Heart right ventricle (tissue), 16 donors: ENCODE results near the gene DNASE1L2. TPM values are rescaled to one million over a fixed set of nuclear protein-coding genes. Genes with fewer than 3 reads are reported as not detected.

ENCODE experiments used
- ATAC-seq, 8 donors: fragments of 200-7000 bp; cut with Tn5 transposase; one replicate each; pipeline ENCODE4 v1.9.1; 2020; ENCODE audit warnings: mild to moderate bottlenecking in 8 of 8, moderate library complexity in 8 of 8, moderate number of reproducible peaks in 1 of 8
- DNase-seq, 2 donors: peaks; one replicate each; pipeline ENCODE4 v3.0.0-alpha.2; 2020
- H3K27ac ChIP-seq, 10 donors: fragments of 200-600 bp; sonication (generic) in 2 of 10; one replicate each; pipeline versions ENCODE4 v1.5.0 to v1.8.0; 2020 to 2022; ENCODE audit warnings: mild to moderate bottlenecking in 3 of 10
- H3K27me3 ChIP-seq, 7 donors: fragments of 200-600 bp; one replicate each; pipeline ENCODE4 v1.8.0; 2021 to 2022; ENCODE audit warnings: mild to moderate bottlenecking in 2 of 7
- H3K36me3 ChIP-seq, 9 donors: fragments of 200-600 bp; sonication (generic) in 1 of 9; one replicate each; pipeline versions ENCODE4 v1.5.0 to v1.8.0; 2020 to 2022; ENCODE audit warnings: mild to moderate bottlenecking in 2 of 9
- H3K4me1 ChIP-seq, 9 donors: fragments of 200-600 bp; sonication (generic) in 1 of 9; one replicate each; pipeline versions ENCODE4 v1.5.0 to v1.8.0; 2020 to 2022; ENCODE audit warnings: mild to moderate bottlenecking in 4 of 9
- H3K4me3 ChIP-seq, 10 donors: fragments of 200-600 bp; sonication (generic) in 2 of 10; one replicate each; pipeline versions ENCODE4 v1.5.0 to v1.8.0; 2020 to 2022; ENCODE audit warnings: mild to moderate bottlenecking in 7 of 10, moderate library complexity in 2 of 10
- H3K9me3 ChIP-seq, 11 donors: fragments of 200-600 bp in 10 of 11; sonication (generic) in 2 of 11; one replicate each; pipeline versions ENCODE4 v1.5.0 to v1.8.0; 2013 to 2022; ENCODE audit warnings: mild to moderate bottlenecking in 2 of 11, control low read depth in 1 of 11, moderate library complexity in 1 of 11
- WGBS, 2 donors: extraction: QIAGEN DNeasy Blood & Tissue Kit; methylation state at CpG; one replicate each; pipeline ENCODE4 v1.1.7; 2013; ENCODE audit warnings: inconsistent platforms in 1 of 2; 5-methylcytosine and 5-hydroxymethylcytosine counted together
- intact Hi-C, 10 donors: fragments of 100-400 bp; cut with DNase I; formaldehyde crosslinking; loops; one replicate each; pipeline versions ENCODE4 v1.11.1 to v1.14.2; 2022
- polyA plus RNA-seq, 2 donors: library from polyadenylated mRNA; stranded (reverse); fragments of 200-250 nt; gene quantifications; one replicate each; pipeline ENCODE4 v1.2.3, GENCODE V29; 2013
- total RNA-seq, 10 donors: library from RNA; stranded (reverse); fragmentation: NEBNext Ultra II Directional in 3 of 10; extraction: Animal tissue kit (Norgen Biotek cat#: 25700) in 3 of 10; gene quantifications; one replicate each; pipeline versions ENCODE4 v1.2.1 to v1.2.4, GENCODE V29; 2021 to 2023
- TF ChIP-seq, protein P1 (sequence below), 9 donors: fragments of 200-600 bp; sonication (generic) in 2 of 9; IDR thresholded peaks; one replicate each; pipeline versions ENCODE4 v1.5.0 to v1.8.0; 2021 to 2022; ENCODE audit warnings: antibody characterized with exemption in 9 of 9, mild to moderate bottlenecking in 5 of 9, moderate library complexity in 1 of 9
- donor health status: Arrhythmogenic right ventricular cardiomyopathy.
- donor health status: ischemic (EF 13 %, LVEDD 7.1; RV severe dilation, severe dysfunction).
- donor health status: healthy with polysubstance abuse.
- donor health status: DM: no; HTN: yes; CAD: no.
- donor health status: DM: no; HTN: no; CAD: no.
- donor health status: ischemic (EF 25% LVEDD 6.9; RV normal size, moderate dysfunction).
- donor health status: ischemic (EF 25% LVEDD 5.7; RV mildly dilated, moderate dysfunction).
- donor health status: healthy.
- donor health status: DM: yes; HTN: yes; CAD: no.
- donor health status: Ischemic cardiomyopathy.
- donor health status: ischemic (EF 35%, LVEDD 5.7; RV mildly dilated, moderate dysfunction).
- donor health status: nonischemic (EF 11% LVEDD 7.7; RV severe dilation, severe dysfunction).
- donor health status: DM: yes; HTN: yes; CAD: no.
- donor health status: PGD.
- donor health status: ischemic (EF 29% LVEDD 5.4; RV normal size, mild dysfunction).
- donor health status: nonischemic (EF 23%, LVEDD 6.1; RV moderate dilation, normal function).

Gene DNASE1L2
- total and polyA plus RNA-seq, 12 donors, result 0.15 to 1.2 (median 0.35) TPM; not detected in 1

GRCh38 chr16:2235695-2236336 lies 428 bp upstream of the DNASE1L2 start:
- TF ChIP-seq, protein P1, sequence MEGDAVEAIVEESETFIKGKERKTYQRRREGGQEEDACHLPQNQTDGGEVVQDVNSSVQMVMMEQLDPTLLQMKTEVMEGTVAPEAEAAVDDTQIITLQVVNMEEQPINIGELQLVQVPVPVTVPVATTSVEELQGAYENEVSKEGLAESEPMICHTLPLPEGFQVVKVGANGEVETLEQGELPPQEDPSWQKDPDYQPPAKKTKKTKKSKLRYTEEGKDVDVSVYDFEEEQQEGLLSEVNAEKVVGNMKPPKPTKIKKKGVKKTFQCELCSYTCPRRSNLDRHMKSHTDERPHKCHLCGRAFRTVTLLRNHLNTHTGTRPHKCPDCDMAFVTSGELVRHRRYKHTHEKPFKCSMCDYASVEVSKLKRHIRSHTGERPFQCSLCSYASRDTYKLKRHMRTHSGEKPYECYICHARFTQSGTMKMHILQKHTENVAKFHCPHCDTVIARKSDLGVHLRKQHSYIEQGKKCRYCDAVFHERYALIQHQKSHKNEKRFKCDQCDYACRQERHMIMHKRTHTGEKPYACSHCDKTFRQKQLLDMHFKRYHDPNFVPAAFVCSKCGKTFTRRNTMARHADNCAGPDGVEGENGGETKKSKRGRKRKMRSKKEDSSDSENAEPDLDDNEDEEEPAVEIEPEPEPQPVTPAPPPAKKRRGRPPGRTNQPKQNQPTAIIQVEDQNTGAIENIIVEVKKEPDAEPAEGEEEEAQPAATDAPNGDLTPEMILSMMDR (IDR thresholded peaks at IDR 0.05), result no peak
- H3K4me3 ChIP-seq, result peak overlapping the region in 3 of 10 donors; percentile 34 to 49 (median 42)
- DNase-seq (no peak), ATAC-seq (no peak)
- H3K36me3 ChIP-seq, result peaks cover 13 to 68% (median 37%) of the 10 kb centered on the region in 9 donors
- WGBS, 2 donors, result 80 to 81% methylated on average over 19 of the region's 19 CpGs
- peaks cover 13 to 29% (median 23%) of the 10 kb centered on the region in 9 donors for H3K4me1 ChIP-seq
- H3K9me3 ChIP-seq, result no peaks in the 10 kb centered on the region
- peaks cover 0 to 30% (median 8%) of the 10 kb centered on the region in 7 donors for H3K27me3 ChIP-seq
- no peak overlapping the region for H3K27ac ChIP-seq
- intact Hi-C loops, result no loop called here

GRCh38 chr16:2237102-2237482 lies 848 bp downstream of the DNASE1L2 start:
- TF ChIP-seq, protein P1 (IDR thresholded peaks at IDR 0.05), result no peak
- Histone ChIP-seq H3K4me3 (peak overlapping the region in 8 of 10 donors; percentile 10 to 49 (median 38)), H3K4me1 (peaks cover 13 to 29% (median 23%) of the 10 kb centered on the region in 9 donors), H3K36me3 (peaks cover 8 to 68% (median 42%) of the 10 kb centered on the region in 9 donors), H3K27me3 (peaks cover 0 to 30% (median 8%) of the 10 kb centered on the region in 7 donors), H3K27ac (no peak overlapping the region), H3K9me3 (no peaks in the 10 kb centered on the region)
- intact Hi-C loops, result no loop called here
- 4 to 7% methylated on average over 27 to 40 of the region's 40 CpGs for WGBS, 2 donors
- no peak for DNase-seq
- peak in 1 of 8 donors; percentile 2 for ATAC-seq

DNA sequence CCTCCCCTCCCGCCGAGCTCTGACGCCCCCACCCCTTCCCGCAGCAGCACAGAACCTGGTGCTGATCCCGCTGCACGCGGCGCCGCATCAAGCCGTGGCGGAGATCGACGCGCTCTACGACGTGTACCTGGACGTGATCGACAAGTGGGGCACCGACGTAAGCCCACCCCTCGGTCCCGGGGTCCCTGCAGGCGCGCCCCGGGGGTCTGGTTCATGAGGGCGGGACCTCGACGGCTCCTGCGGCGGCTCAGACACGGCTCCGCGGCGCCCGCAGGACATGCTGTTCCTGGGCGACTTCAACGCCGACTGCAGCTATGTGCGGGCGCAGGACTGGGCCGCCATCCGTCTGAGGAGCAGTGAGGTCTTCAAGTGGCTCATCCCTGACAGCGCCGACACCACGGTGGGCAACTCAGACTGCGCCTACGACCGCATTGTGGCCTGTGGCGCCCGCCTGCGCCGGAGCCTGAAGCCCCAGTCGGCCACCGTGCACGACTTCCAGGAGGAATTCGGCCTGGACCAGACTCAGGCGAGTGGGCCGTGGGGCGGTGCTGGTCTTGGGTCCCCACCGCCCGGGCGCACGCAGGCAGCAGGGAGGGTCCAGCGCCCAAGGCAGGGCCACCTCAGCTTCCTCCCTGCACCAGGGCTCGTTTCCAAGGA lies 1.4 kb downstream of the DNASE1L2 start:
- Histone ChIP-seq H3K27ac (peak overlapping the region in 3 of 10 donors; percentile 1 to 10 (median 9)), H3K4me1 (peaks cover 13 to 29% (median 23%) of the 10 kb centered on the region in 9 donors), H3K4me3 (peak overlapping the region in 3 of 10 donors; percentile 34 to 49 (median 43)), H3K9me3 (no peaks in the 10 kb centered on the region), H3K27me3 (peaks cover 0 to 30% (median 8%) of the 10 kb centered on the region in 7 donors), H3K36me3 (peaks cover 6 to 68% (median 42%) of the 10 kb centered on the region in 9 donors)
- WGBS, 2 donors, result 11 to 12% methylated on average over 60 to 65 of the region's 65 CpGs
- intact Hi-C loops, result no loop called here
- no peak for DNase-seq
- TF ChIP-seq, protein P1 (IDR thresholded peaks at IDR 0.05), result no peak
- peak in 6 of 8 donors; percentile 11 to 35 (median 30) for ATAC-seq

- WGBS, 2 donors, result 57 to 58% methylated on average over 17 to 18 of the region's 18 CpGs
Measured at GRCh38 chr16:2238150-2238837, 2.0 kb downstream of the DNASE1L2 start.

More at GRCh38 chr16:2238150-2238837, 2.0 kb downstream of the DNASE1L2 start:
- no peak for DNase-seq
- intact Hi-C loops, result no loop called here
- H3K9me3 ChIP-seq, result no peaks in the 10 kb centered on the region
- peaks cover 13 to 33% (median 23%) of the 10 kb centered on the region in 9 donors for H3K4me1 ChIP-seq
- peak in 6 of 8 donors; percentile 16 to 39 (median 32) for ATAC-seq
- TF ChIP-seq, protein P1 (IDR thresholded peaks at IDR 0.05), result no peak
- H3K4me3 ChIP-seq, result peak overlapping the region in 1 of 10 donors; percentile 49
- H3K27ac ChIP-seq, result peak overlapping the region in 3 of 10 donors; percentile 9 to 58 (median 10)
- peaks cover 0 to 30% (median 8%) of the 10 kb centered on the region in 7 donors for H3K27me3 ChIP-seq
- peaks cover 4 to 68% (median 42%) of the 10 kb centered on the region in 9 donors for H3K36me3 ChIP-seq
